ENCODE results near the gene HLA-B.
"Not testable (repeated sequence)": the region's sequence is repeated elsewhere in the genome, so short reads cannot be mapped to it uniquely, and the experiment has no call there.

Gene HLA-B

DNA sequence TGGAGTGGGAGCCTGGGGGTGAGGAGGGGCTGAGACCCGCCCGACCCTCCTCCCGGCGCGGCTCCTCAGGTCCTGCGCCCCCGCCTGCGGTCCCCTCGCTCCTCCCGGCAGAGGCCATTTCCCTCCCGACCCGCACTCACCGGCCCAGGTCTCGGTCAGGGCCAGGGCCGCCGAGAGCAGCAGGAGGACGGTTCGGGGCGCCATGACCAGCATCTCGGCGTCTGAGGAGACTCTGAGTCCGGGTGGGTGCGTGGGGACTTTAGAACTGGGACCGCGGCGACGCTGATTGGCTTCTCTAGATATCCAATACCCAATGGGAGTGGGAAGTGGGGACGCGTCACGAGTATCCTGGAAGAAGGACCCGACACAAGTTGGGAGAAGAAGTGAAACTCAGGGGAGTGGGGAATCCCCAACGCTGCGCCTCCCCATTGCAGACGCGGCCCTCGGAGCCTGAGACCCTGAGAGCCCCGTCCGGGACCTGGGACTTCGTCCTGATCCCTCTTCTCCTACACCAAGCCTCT lies at the start of gene HLA-B:
TSS of gene HLA-B (minus strand) at position 234 of the 521 bp plus-strand sequence. CDS start at position 213, 21 bp downstream.
- DNase-seq, result peak; percentile 84

DNA sequence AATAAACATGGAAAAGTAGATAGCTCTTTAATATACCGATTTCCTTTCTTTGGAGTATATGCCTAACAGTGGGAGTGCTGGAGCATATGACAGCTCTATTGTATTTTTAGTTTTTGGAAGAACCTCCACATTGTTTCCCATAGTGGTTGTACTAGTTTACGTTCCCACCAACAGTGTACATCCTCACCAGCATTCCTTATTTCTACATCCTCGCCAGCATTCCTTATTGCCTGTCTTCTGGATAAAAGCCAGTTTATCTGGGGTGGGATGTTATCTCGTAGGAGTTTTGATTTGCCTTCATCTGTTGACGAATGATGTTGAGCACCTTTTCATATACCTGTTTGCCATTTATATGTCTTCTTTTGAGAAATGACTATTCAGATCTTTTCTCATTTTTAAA lies 49.0 kb upstream of the HLA-B start:
- no peak for DNase-seq

DNA sequence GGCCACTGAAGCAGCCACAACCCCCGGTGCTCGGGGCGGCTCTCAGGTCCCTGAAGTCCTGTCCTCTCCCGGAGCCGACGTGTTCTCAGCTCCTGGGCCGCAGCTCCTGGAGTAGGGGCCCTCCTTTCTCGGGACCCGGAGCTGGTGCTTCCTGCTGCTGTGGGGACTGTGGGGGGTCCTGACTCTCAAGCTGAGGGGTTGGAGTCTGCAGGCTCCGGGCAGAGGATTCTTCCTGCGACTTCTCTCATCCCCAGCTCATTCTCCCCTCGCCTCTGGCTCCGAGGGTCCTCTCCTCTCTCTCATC lies 47.0 kb upstream of the HLA-B start:
- not testable (repeated sequence) for DNase-seq

DNA sequence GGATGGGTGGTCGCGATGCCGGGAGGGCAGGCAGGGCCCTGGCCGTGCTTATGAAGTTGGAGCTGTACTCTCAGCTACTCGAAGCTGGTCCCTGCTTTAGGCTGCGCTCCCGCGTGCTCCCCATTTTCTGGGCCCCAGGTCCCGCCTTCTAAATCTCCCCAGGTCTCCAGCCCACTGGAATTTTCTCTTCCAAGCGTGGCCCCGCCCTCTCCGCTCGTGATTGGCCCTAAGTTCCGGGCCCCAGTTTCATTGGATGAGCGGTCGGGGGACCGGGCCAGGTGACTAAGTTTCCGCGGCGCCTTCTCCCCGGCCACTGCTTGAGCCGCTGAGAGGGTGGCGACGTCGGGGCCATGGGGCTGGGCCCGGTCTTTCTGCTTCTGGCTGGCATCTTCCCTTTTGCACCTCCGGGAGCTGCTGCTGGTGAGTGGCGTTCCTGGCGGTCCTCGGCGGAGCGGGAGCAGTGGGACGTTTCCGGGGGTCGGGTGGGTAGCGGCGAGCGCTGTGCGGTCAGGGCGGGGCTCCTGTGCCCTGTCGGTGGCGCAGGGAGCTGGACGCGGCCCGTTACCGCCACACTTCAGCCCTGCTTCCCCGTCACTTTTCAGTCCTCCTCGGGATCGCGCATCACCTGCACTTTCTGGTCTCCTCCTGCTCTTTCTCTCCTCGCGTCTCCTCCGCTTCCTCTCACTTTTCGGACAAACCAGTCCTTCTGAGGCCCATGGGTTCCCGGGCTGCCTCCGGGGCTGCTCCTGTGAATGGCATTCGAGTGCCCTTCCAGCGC lies 46.5 kb upstream of the HLA-B start, which contains the start of gene MICA:
TSS of gene MICA (plus strand) at position 313 of the 778 bp plus-strand sequence. CDS start at position 351, 38 bp downstream.
- peak; percentile 82 for DNase-seq

DNA sequence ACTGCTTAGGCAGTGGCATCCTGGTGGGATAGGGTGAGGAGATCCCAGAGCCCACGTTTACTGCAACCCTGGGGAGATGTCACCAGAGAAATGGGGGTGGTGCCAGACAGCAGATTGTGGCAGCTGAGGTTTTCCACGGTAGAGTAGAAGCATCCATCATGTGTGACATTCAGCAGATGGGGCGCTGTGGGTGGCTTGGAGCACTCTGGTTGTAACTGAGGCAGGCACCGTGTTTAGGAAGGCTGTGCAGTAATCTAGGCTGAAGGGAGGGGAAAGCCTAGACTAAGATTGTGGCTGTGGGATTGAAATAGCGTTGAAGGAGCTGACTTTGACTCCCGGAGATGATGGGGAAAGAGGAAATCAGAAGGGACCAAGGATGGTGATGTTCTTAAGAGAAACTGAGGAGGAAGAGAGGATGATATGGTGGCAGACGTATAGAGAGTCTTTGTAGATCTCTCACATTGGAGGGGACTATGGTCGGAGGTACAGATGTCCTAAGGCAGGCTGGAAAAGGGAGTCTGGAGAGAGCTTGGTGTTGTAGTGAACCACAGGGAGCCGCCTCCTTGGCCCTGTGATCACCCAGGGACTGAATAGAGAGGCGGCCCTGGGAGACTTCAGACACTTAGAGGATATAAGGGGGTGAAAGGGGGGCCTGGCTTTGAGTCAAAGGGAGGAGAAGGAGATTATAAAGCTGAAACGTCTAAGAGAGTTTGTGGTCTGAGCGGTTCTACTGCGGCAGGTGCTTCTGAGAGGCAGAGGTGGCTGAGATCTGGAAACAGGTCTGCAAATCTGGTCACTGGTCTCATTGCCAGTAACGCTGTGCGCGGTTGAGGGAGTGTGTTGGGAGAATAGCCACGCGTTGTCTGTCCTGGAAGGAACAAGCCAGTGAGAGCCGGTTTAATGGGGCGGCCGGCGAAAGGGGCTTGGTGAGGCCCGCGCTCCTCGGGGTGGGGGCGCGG lies 45.6 kb upstream of the HLA-B start:
- DNase-seq, result peak; percentile 56

DNA sequence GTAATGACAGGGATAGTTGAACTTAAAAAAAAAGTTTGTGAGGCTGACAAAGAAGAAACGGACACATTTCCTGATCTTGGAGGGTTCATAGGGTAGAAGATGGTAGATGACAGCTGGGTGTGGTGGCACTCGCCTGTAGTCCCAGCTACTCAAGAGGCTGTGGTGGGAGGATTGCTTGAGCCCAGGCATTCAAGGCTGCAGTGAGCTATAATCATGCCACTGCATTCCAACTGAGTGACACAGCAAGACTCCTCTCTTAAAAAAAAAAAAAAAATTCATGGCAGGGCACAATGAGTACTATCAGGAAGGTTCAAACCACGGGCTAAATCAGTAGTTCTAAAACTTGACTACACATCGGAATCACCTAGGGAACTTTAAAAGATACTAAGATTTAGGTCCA lies 44.4 kb upstream of the HLA-B start:
- DNase-seq, result peak; percentile 29

DNA sequence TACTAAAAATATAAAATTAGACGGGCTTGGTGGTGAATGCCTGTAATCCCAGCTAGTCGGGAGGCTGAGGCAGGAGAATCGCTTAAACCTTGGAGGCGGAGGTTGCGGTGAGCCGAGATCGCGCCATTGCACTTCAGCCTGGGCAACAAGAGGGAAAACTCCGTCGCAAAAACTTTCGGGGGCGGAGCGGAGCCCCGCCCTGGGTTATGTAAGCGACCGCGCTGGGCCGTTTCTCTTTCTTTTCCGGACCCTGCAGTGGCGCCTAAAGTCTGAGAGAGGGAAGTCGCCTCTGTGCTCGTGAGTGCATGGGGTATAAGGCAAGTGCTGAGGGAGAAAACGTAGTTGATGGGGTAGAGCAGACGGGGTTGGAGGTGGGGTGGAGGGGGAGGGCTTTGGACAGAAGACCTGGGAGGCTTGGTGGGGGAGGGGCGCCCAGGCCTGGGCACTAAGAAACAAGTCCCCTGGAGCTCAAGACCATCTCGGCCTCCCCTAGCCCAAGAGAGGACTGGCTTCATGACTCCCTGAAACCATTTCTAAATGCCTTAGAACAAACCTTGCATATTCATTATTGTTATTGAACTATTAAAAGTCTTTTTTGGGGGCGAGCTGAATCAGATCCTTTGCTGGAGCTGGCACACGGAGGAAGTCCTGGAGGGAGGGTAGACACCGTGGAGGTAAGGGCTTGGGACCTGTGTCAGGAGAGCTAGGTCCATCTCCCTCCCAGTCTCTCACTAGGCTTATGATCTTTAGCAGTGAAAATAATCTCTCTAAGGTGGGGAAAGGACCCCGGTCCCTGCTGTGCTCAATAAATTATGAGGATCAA lies 43.7 kb upstream of the HLA-B start:
- DNase-seq, result peak; percentile 85

DNA sequence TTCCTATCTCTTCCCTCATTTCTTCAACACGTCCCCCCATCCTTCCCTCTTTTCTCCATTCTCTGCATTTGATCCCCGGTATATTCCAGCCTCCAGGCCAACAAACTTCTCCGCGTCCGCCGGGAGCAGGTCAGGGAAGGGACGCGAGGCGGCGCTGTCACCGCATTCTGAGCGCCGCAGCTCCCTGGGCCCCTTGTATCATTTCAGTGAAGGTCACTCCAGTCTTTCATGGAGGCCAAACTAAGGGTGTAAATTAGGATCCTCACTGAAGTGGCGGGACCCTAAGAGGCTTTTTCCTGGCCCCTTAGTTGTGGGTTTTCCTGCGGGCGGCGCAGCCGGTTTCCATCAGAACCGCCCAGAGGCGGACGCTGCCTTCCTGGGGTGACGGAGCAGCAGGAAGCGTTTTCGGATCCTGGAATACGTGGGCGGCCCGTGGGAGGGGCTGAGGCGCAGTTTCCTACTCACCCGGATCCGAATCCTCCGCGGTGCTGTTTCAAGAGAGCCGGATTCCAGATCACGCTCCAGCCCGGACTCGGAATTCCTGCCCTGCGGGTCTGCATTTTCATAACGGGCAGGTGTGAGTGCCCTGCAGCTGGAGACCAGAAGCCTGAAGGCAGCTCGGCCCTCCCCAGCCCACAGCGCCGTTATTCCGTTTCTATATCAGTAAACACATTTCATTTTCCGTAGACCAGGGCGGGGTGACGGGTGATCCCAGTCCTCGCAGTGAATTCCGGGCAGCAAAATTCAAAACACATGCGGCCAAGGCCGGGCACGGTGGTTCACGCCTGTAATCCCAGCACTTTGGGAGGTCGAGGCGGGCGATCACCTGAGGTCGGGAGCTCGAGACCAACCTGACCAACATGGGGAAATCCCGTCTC lies 42.8 kb upstream of the HLA-B start:
- peak; percentile 69 for DNase-seq

DNA sequence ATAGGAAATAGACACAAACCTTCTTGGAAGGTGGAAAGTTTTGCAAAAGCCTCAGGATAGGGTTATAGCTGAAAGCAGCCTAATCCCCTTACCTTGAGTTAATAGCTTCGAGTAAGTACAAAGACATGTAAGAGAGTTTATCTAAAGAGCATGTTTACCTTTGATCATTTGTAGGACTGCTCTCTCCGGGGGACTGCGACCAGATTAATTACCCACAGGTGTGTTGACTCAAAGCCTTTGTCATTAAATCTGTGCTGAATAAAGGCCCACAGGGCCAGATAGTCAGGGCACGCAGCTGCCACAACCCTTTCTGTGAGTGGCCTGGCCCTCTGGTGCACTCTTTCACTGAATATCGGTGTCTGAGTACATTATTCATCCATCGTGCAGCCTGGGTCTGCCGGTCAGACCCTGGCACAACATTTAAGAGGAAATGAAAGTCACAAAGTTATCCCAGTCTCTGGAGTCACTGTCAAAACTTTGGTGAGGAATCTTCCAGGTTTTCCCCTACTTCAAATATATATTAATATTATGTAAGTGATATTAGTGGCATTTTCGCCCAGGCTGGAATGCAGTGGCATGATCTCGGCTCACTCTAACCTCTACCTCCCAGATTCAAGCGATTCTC lies 41.0 kb upstream of the HLA-B start:
- no peak for DNase-seq

DNA sequence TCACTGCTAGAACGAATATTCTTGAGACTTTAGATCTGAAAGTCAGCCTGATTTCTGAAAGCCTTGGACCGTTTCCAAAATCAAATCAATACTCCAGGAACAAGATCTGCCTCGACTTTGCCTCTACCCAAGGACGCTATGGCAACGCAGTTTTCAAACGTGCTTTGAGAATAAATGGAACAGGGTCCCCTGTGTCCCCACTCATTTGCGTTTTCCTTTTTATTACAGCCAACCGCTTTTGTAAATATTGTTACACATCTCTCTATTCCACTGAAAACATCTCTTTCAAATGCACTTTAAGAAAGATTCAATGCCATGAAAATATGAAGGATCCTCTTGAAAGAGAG lies 40.1 kb upstream of the HLA-B start:
- DNase-seq, result not testable (repeated sequence)

DNA sequence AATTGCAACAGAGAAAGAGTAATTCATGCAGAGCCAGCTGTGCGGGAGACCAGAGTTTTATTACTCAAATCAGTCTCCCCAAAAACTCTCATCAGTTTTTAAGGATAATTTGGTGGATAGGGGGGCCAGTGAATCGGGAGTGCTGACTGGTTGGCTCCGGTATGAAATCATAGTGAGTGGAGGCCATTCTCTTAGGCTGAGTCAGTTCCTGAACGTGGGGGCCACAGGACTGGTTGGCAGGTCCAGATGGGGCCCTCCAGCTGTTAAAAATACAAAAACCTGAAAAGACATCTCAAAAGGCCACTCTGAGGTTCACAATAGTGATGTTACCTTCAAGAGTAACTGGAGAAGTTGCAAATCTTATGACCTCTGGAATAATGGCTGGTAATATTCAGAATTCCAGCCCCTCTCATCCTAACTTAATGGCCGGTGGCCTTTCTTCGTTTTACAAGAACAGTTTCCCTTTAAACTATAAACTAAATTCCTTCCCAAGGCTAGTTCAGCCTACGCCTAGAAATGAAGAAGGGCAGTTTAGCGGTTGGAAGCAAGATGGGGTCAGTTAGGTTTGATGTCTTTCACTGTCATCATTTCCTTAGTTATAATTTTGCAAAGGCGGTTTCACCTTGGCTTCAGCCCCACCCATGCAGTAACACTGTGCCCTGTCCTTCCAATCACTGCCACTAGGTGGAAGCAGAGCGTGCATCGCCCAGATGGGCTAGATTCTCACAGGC lies 39.6 kb upstream of the HLA-B start:
- peak; percentile 90 for DNase-seq

DNA sequence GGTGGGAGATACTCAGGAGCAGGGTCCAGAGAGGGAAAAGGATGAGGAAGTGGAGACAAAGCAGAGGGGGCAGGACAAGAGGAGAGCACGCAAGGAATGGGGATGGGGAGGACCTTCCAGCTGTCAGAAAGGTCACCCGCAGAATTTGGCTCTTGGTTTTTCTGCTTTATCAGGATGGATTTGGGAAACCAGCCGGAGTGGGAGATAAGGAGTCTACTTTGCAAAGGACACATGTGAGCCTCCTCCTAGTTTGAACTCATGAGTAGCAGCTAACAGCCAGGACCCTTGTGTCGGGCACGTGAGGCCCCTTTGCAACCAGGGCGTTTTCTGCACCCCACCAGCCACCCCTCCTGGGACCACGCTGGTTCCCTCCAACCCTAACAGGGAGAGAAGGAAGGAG lies 38.9 kb upstream of the HLA-B start:
- DNase-seq, result no peak

DNA sequence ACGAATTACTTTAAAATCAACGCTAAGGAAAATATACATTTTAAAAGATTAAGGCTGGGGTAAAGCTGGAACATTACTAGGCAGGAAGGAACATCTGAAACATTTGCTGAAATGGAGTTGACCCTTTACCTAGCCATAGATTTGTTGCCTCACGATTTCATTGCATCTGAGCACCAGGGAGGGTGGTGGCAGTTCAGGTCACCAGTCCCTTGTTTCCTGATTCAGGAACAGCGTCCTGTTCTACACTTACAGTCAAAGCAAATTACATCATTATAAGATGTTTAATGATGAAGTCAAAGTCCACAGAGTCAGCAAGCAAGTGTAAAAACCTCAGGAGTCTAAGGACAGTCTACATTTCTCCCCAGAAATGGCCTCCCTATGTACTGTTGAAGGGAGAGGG lies 37.4 kb upstream of the HLA-B start:
- DNase-seq, result no peak

DNA sequence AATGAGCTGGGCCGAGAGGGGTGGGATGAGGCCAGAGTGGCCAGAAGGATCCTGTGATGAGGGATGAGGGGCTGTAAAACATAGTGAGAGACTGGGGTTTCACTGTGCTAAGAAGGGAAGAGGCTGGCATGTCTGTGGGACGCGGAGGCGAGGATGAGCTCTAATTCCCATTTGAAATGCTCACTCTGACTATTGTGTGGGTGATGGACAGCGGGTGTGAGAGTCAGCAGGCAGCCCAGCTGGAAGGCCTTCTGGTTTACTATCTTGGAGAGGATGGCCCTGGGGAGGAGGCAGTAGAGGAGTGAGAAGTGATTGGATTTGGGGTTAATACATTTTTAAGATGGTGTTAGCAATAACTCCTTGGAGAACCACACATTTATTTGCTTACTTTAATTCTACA lies 37.0 kb upstream of the HLA-B start:
- no peak for DNase-seq

DNA sequence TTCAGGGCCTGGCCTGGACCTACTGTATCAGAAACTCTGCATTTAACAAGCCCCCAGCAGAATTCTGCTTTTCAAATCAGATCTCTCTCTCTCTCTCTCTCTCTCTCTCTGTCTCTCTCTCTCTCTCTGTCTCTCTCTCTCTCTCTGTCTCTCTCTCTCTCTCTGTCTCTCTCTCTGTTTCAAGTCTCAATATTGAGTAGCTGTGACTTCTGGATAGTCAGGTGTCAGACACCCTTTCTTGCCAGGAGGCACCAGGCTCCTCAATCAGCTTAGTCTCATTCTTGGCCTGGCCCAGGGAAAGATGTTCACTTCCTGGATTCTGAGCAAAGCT lies 32.8 kb upstream of the HLA-B start:
- not testable (repeated sequence) for DNase-seq

DNA sequence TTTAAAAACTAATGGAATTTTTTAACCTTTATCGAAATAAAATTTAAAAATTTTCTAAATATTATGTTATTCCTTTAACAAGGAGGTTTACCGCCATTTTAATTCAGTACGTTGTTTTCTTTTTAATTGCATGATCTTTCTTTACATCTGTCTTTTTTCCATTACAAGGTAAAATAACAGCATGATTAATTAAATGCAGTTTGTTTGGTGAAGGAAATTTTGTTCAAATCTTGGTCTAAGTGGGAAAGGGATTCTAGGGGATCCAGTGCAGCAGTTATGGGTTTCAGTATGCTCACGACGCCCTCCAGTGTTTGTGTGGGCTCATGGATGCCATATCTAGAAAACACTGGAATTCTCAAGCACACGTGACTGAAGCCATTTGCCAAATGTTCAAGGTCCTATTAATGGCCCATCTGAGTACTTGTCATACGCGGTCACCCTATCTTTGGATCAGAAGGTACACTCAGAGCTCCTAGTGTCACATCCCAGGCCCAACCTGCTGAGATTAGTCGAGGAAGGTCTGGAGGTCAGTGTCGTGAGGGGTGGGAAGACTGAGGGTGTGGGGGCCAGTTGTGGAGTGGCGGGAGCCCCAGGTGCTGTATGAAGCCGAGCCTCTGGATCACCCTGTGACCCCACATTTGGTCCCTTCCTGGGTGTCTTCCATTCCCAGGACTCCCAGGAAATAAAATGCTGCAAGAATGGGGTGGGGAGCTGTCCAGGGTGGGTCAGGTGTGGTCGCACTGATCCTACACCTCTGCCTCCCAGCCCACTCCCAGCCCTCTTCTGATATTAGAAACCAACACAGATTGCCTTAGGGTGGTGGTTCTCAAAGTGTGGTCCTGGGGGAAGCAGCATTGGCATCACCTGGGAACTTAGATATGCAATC lies 32.2 kb upstream of the HLA-B start:
- DNase-seq, result not testable (repeated sequence)

DNA sequence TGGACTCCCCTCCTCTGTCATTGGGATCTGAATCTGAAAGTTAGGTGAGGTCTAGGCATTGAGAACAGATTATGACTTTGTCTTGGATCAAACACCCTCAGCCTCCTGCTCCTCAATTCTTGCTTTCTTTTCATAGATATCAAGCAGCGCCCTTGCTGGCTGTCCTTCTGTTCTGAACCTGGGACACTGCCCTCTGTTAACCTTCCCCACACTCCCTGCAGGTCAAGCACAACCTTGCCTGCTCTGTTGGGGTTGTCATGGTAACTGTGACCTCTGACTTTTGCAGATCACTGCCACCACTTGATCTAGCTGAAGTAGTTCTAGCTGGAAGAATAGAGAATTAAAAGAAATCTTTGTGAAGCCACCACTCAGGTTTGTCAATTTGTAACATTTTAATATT lies 30.0 kb upstream of the HLA-B start:
- no peak for DNase-seq

DNA sequence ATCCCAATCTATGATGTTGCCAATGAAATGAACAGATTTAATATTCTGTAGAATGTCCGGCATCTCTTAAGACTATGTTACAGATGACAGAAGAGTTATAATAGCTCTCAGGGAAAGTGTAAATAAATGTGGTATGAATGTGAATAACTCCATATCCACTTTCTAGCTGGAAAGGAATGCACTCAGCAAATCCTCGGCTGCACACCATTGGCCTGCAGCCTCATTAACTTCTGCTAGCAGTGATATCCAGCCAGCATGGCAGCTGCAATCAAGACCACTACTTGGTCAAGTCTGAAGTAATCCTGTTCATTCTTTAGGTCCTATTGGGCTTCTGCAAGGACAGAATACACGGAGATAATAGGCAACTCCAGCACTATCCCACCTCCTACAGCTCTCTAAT lies 29.1 kb upstream of the HLA-B start:
- no peak for DNase-seq

DNA sequence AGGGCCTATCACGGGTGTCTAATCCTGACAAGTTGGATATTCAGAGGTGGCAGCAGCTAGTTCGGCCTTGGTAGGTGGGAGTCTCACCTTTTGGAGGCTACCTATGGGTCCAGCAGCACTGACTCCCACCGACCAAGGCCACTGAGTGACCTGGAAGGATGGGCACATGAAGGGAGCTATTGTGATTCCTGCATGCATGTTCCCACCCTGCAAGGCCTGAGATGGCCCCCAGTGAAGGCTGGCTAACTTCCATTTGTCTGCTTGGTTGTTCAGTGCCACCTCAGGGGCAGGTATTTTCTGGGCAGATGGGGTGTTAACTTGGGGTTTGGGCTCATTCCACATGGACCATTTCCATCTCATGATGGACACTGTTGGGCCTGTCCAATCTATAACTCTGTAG lies 28.1 kb upstream of the HLA-B start:
- DNase-seq, result no peak

DNA sequence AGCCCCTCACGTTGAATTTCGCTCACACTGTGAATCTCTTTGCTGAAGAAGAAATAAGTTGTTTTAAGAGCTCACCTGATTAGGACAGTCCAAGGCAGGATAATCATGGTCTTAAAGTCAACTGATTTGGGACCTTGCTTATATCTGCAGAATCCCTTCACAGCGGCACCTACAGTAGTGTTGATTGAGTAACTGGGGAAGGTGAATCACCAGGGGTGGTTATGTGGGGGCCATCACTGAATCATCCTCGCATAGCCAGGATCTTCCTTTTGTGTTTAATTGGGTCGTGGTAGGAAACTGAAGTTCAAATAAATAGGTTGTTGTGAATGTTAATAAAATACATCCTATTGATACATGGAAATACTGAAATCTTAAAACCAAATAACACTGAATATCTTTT lies 26.2 kb upstream of the HLA-B start:
- no peak for DNase-seq
